SU-DHL-6 (cell line): ENCODE measurements around the gene ACAP3.

Source experiments
- EZH2phosphoT487 ChIP-seq: fragments of 200-600 bp; sonication (generic), shearing (Covaris generic); conservative IDR thresholded peaks from 2 replicates; pipeline ENCODE4 v1.6.1; 2018; ENCODE audit warnings: mild to moderate bottlenecking, antibody characterized with exemption, low read length, moderate library complexity, mixed read lengths
- TF ChIP-seq, protein P1 (sequence below): fragments of 200-600 bp; sonication (generic); IDR thresholded peaks from one replicate; pipeline ENCODE4 v1.5.1; 2017; ENCODE audit warnings: antibody characterized with exemption, mild to moderate bottlenecking, low read length, moderate library complexity; ENCODE audit not compliant: insufficient read depth, poor library complexity, severe bottlenecking

DNA sequence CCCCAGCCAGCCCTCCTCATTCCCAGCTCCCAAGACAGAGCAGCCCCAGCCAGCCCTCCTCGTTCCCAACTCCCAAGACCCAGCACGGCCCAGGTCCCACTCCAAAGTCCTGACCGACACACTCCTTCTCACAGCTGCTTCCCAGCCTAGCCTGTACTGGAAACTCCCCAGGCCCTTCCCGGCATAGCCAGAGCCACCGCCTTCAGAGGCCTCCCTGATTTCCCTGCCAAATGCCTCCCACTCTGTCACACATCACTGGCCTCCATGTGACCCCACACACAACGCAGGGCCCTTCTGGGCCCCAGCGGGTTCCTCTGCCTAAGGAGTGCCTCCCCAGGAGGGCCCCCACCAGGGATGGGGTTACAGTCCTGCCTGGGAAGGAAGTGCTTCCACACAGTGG, 36.9 kb downstream of the ACAP3 start:
- TF ChIP-seq, protein P1, sequence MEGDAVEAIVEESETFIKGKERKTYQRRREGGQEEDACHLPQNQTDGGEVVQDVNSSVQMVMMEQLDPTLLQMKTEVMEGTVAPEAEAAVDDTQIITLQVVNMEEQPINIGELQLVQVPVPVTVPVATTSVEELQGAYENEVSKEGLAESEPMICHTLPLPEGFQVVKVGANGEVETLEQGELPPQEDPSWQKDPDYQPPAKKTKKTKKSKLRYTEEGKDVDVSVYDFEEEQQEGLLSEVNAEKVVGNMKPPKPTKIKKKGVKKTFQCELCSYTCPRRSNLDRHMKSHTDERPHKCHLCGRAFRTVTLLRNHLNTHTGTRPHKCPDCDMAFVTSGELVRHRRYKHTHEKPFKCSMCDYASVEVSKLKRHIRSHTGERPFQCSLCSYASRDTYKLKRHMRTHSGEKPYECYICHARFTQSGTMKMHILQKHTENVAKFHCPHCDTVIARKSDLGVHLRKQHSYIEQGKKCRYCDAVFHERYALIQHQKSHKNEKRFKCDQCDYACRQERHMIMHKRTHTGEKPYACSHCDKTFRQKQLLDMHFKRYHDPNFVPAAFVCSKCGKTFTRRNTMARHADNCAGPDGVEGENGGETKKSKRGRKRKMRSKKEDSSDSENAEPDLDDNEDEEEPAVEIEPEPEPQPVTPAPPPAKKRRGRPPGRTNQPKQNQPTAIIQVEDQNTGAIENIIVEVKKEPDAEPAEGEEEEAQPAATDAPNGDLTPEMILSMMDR, result no peak
- TF ChIP-seq EZH2phosphoT487, result no peak
